GM19397 (cell line): ENCODE measurements around the gene TRMT2B.
"Not testable (repeated sequence)": the region's sequence is repeated elsewhere in the genome, so short reads cannot be mapped to it uniquely, and the experiment has no call there.

Experiments used
- ATAC-seq: cut with Tn5 transposase; IDR thresholded peaks from one replicate; pipeline ENCODE4 v1.9.1; 2021; ENCODE audit warnings: mild to moderate bottlenecking, moderate library complexity; ENCODE audit not compliant: unreplicated experiment

The TRMT2B gene

GRCh38 chrX:101051549-101052302, at the start of gene TRMT2B:
TSS of gene TRMT2B (minus strand) at chrX:101052111. CDS start at chrX:101042289, 9,822 bp downstream.
- peak; percentile 93 for ATAC-seq

GRCh38 chrX:101097546-101098453, 45.9 kb upstream of the TRMT2B start, which contains the start of gene CENPI:
TSS of gene CENPI (plus strand) at chrX:101098204. CDS start at chrX:101101071, 2,867 bp downstream.
- ATAC-seq = peak; percentile 100

GRCh38 chrX:101091817-101092216, 39.9 kb upstream of the TRMT2B start:
- no peak for ATAC-seq

GRCh38 chrX:101081231-101081630, 29.3 kb upstream of the TRMT2B start:
- ATAC-seq = no peak

GRCh38 chrX:101080326-101081124, 28.6 kb upstream of the TRMT2B start:
- no peak for ATAC-seq

GRCh38 chrX:101079736-101080270, 27.9 kb upstream of the TRMT2B start:
- ATAC-seq = no peak

GRCh38 chrX:101078716-101079598, 27.0 kb upstream of the TRMT2B start, which contains the start of gene TMEM35A:
TSS of gene TMEM35A (plus strand) at chrX:101078879. CDS start at chrX:101079003, 124 bp downstream.
- no peak for ATAC-seq

- ATAC-seq = no peak
Observed at GRCh38 chrX:101071582-101071981, 19.7 kb upstream of the TRMT2B start.

GRCh38 chrX:101062176-101062575, 10.3 kb upstream of the TRMT2B start:
- no peak for ATAC-seq

- peak; percentile 70 for ATAC-seq
Observed at GRCh38 chrX:101057093-101057714, 5.3 kb upstream of the TRMT2B start.

GRCh38 chrX:101056551-101056950, 4.6 kb upstream of the TRMT2B start:
- ATAC-seq = not testable (repeated sequence)

- ATAC-seq = peak; percentile 2
Observed at GRCh38 chrX:101051153-101051548, 760 bp downstream of the TRMT2B start.

- no peak for ATAC-seq
Observed at GRCh38 chrX:101040197-101040596, 11.7 kb downstream of the TRMT2B start.

GRCh38 chrX:101037231-101037630, 14.7 kb downstream of the TRMT2B start:
- no peak for ATAC-seq

GRCh38 chrX:101029665-101030064, 22.2 kb downstream of the TRMT2B start:
- ATAC-seq = no peak

- no peak for ATAC-seq
Observed at GRCh38 chrX:101028562-101028961, 23.3 kb downstream of the TRMT2B start.

GRCh38 chrX:101025126-101025525, 26.8 kb downstream of the TRMT2B start:
- ATAC-seq = no peak

GRCh38 chrX:101022020-101022419, 29.9 kb downstream of the TRMT2B start:
- ATAC-seq = no peak

- ATAC-seq = not testable (repeated sequence)
Observed at GRCh38 chrX:101012031-101012430, 39.9 kb downstream of the TRMT2B start.
